ENCODE measurements around the gene WWOX. TPM values are rescaled to one million over a fixed set of nuclear protein-coding genes. Genes with fewer than 3 reads are reported as not detected.

WWOX gene
- total and polyA plus RNA-seq, 2 of the 13 experiments (the other 11 are each of a cell fraction or from before 2014, with no cell fraction given), result 9.1 to 37.4 TPM

- TF ChIP-seq ZNF639 (CRISPR knock-in tag; conservative IDR thresholded peaks at IDR 0.05) (0 out of 2 replicates have a peak, but pooled peaks have one; percentile 34), E2F1 (CRISPR knock-in tag; IDR thresholded peaks at IDR 0.05) (no peak), ZSCAN29 (CRISPR knock-in tag; conservative IDR thresholded peaks at IDR 0.05) (no peak), GATAD2A (CRISPR knock-in tag; IDR thresholded peaks at IDR 0.05) (peak; percentile 58), NCOA1 (CRISPR knock-in tag; IDR thresholded peaks at IDR 0.05) (no peak), TGIF2 (CRISPR knock-in tag; IDR thresholded peaks at IDR 0.05) (peak; percentile 35; the same call in 1 of the 2 replicates), ZKSCAN1 (IDR thresholded peaks at IDR 0.05; ENCODE audit: low read length) (peak; percentile 32; the same call in 1 of the 2 replicates), SUZ12 (IDR thresholded peaks at IDR 0.05; ENCODE audit: low read depth, low read length) (0 out of 2 replicates have a peak, but pooled peaks have one; percentile 16), ERF (CRISPR knock-in tag; IDR thresholded peaks at IDR 0.05) (peak; percentile 85), ZBTB34 (CRISPR knock-in tag; IDR thresholded peaks at IDR 0.05) (0 out of 2 replicates have a peak, but pooled peaks have one; percentile 47), FOXA1 (IDR thresholded peaks at IDR 0.05) (no peak), FOXA1 (CRISPR knock-in tag; IDR thresholded peaks at IDR 0.05) (peak; percentile 14; the same call in 1 of the 2 replicates), ZSCAN9 (CRISPR knock-in tag; IDR thresholded peaks at IDR 0.05; ENCODE audit: borderline replicate concordance) (0 out of 2 replicates have a peak, but pooled peaks have one; percentile 21), SMC3 (IDR thresholded peaks at IDR 0.05; ENCODE audit: low read length) (peak; percentile 98), IRF2 (CRISPR knock-in tag; IDR thresholded peaks at IDR 0.05) (peak; percentile 42; the same call in 1 of the 2 replicates), ZNF644 (CRISPR knock-in tag; IDR thresholded peaks at IDR 0.05; ENCODE audit: low read depth) (0 out of 2 replicates have a peak, but pooled peaks have one; percentile 26), CREM (IDR thresholded peaks at IDR 0.05) (no peak), CREM (CRISPR knock-in tag; IDR thresholded peaks at IDR 0.05) (no peak), AFF4 (CRISPR knock-in tag; IDR thresholded peaks at IDR 0.05) (no peak), ZNF530 (CRISPR knock-in tag; IDR thresholded peaks at IDR 0.05; ENCODE audit: low read depth) (no peak)
- TF ChIP-seq, protein P1, sequence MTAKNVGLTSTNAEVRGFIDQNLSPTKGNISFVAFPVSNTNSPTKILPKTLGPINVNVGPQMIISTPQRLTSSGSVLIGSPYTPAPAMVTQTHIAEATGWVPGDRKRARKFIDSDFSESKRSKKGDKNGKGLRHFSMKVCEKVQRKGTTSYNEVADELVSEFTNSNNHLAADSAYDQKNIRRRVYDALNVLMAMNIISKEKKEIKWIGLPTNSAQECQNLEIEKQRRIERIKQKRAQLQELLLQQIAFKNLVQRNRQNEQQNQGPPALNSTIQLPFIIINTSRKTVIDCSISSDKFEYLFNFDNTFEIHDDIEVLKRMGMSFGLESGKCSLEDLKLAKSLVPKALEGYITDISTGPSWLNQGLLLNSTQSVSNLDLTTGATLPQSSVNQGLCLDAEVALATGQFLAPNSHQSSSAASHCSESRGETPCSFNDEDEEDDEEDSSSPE (CRISPR knock-in tag; IDR thresholded peaks at IDR 0.05), result 0 out of 2 replicates have a peak, but pooled peaks have one; percentile 34
These were observed 135.8 kb downstream of the WWOX start (continued) for GRCh38 chr16:78235168-78235800.
